H9 (cell line): ENCODE results near the gene SPTLC1. TPM values are rescaled to one million over a fixed set of nuclear protein-coding genes. Genes with fewer than 3 reads are reported as not detected.

ENCODE experiments used
- DNase-seq: peaks from one replicate; pipeline ENCODE4 v3.0.0-alpha.2; 2017
- H2AFZ ChIP-seq: one replicate; pipeline ENCODE4 v1.6.1; 2013; ENCODE audit warnings: mild to moderate bottlenecking, low read length, control low read depth, moderate library complexity
- H2AK5ac ChIP-seq: 2 replicates; pipeline ENCODE4 v1.6.1; 2013; ENCODE audit warnings: low read length, control low read depth, mixed read lengths; ENCODE audit not compliant: insufficient read length
- H2BK120ac ChIP-seq: one replicate; pipeline ENCODE4 v1.6.1; 2013; ENCODE audit warnings: low read depth, mild to moderate bottlenecking, low read length, control low read depth, inconsistent platforms; ENCODE audit not compliant: poor library complexity, severe bottlenecking
- H2BK12ac ChIP-seq: 2 replicates; pipeline ENCODE4 v1.6.1; 2013; ENCODE audit warnings: low read length, control low read depth, mixed read lengths, low read depth; ENCODE audit not compliant: insufficient read length
- H2BK15ac ChIP-seq: 2 replicates; pipeline ENCODE4 v1.6.1; 2013; ENCODE audit warnings: low read depth, low read length, control low read depth
- H2BK20ac ChIP-seq: one replicate; pipeline ENCODE4 v1.6.1; 2013; ENCODE audit warnings: low read depth, mild to moderate bottlenecking, low read length, control low read depth, inconsistent platforms; ENCODE audit not compliant: poor library complexity, severe bottlenecking
- H2BK5ac ChIP-seq: 2 replicates; pipeline ENCODE4 v1.6.1; 2013; ENCODE audit warnings: low read length, control low read depth, mixed read lengths; ENCODE audit not compliant: insufficient read length
- H3K14ac ChIP-seq: 2 replicates; pipeline ENCODE4 v1.6.1; 2013; ENCODE audit warnings: low read length, control low read depth; ENCODE audit not compliant: insufficient read depth
- H3K18ac ChIP-seq: 2 replicates; pipeline ENCODE4 v1.6.1; 2013; ENCODE audit warnings: low read depth, mild to moderate bottlenecking, mixed read lengths, low read length, control low read depth; ENCODE audit not compliant: insufficient read length
- H3K23ac ChIP-seq: 2 replicates; pipeline ENCODE4 v1.6.1; 2013; ENCODE audit warnings: low read length, control low read depth, mixed read lengths, low read depth; ENCODE audit not compliant: insufficient read length
- H3K23me2 ChIP-seq: 2 replicates; pipeline ENCODE4 v1.6.1; 2013; ENCODE audit warnings: low read depth, mild to moderate bottlenecking, mixed read lengths, low read length, control low read depth; ENCODE audit not compliant: insufficient read length, poor library complexity, severe bottlenecking
- H3K27ac ChIP-seq: 2 replicates; pipeline ENCODE4 v1.5.1; 2013; ENCODE audit warnings: low read length, control low read depth, mixed read lengths, low read depth; ENCODE audit not compliant: insufficient read length
- H3K27me3 ChIP-seq: 2 replicates; pipeline ENCODE4 v1.6.1; 2013; ENCODE audit warnings: low read length, control low read depth, inconsistent platforms; ENCODE audit not compliant: insufficient read depth
- H3K4ac ChIP-seq: 2 replicates; pipeline ENCODE4 v1.6.1; 2013; ENCODE audit warnings: low read depth, mild to moderate bottlenecking, control low read depth, inconsistent platforms, low read length, moderate library complexity
- H3K4me1 ChIP-seq: 2 replicates; pipeline ENCODE4 v1.6.1; 2013; ENCODE audit warnings: low read length, control low read depth, inconsistent platforms; ENCODE audit not compliant: insufficient read depth
- H3K4me2 ChIP-seq: 2 replicates; pipeline ENCODE4 v1.6.1; 2013; ENCODE audit warnings: low read length, control low read depth, mixed read lengths; ENCODE audit not compliant: insufficient read length, insufficient read depth
- H3K56ac ChIP-seq: 2 replicates; pipeline ENCODE4 v1.6.1; 2013; ENCODE audit warnings: low read depth, mild to moderate bottlenecking, mixed read lengths, low read length, control low read depth; ENCODE audit not compliant: insufficient read length
- H3K79me1 ChIP-seq: 2 replicates; pipeline ENCODE4 v1.6.1; 2013; ENCODE audit warnings: low read depth, mild to moderate bottlenecking, moderate library complexity, low read length, control low read depth, inconsistent platforms; ENCODE audit not compliant: insufficient read depth, poor library complexity, severe bottlenecking
- H3K79me2 ChIP-seq: 2 replicates; pipeline ENCODE4 v1.6.1; 2013; ENCODE audit warnings: low read length, control low read depth, inconsistent platforms; ENCODE audit not compliant: insufficient read depth
- H3K9ac ChIP-seq: 2 replicates; pipeline ENCODE4 v1.6.1; 2013; ENCODE audit warnings: low read length, control low read depth, mixed read lengths; ENCODE audit not compliant: insufficient read length; ENCODE audit errors: extremely low read depth
- H3K9me3 ChIP-seq: one replicate; pipeline ENCODE4 v1.6.1; 2013; ENCODE audit warnings: low read depth, low read length, inconsistent platforms; ENCODE audit not compliant: control insufficient read depth
- H3T11ph ChIP-seq: one replicate; pipeline ENCODE4 v1.6.1; 2013; ENCODE audit warnings: mild to moderate bottlenecking, low read length, control low read depth, inconsistent platforms
- H4K20me1 ChIP-seq: one replicate; pipeline ENCODE4 v1.6.1; 2013; ENCODE audit not compliant: control insufficient read depth, insufficient read length, insufficient read depth
- H4K5ac ChIP-seq: 2 replicates; pipeline ENCODE4 v1.6.1; 2013; ENCODE audit warnings: low read depth, mild to moderate bottlenecking, mixed read lengths, low read length, control low read depth; ENCODE audit not compliant: insufficient read length
- H4K8ac ChIP-seq: replicated peaks from 2 replicates; pipeline ENCODE4 v1.6.1; 2013; ENCODE audit warnings: low read length, control low read depth, mixed read lengths, low read depth; ENCODE audit not compliant: insufficient read length
- H4K91ac ChIP-seq: 2 replicates; pipeline ENCODE4 v1.6.1; 2013; ENCODE audit warnings: low read depth, mild to moderate bottlenecking, moderate library complexity, mixed read lengths, low read length, control low read depth; ENCODE audit not compliant: insufficient read length
- H3K27ac Mint-ChIP-seq, 3 experiments: 2 replicates in 2 of 3; 3 replicates in 1 of 3; pipeline ENCODE4 v1.8.0; 2020 to 2021; ENCODE audit warnings: mixed read lengths in 3 of 3, mild to moderate bottlenecking in 1 of 3, moderate library complexity in 1 of 3
- H3K27me3 Mint-ChIP-seq: 2 replicates; pipeline ENCODE4 v1.8.0; 2021; ENCODE audit warnings: low read depth, mild to moderate bottlenecking, moderate library complexity, mixed read lengths
- H3K36me3 Mint-ChIP-seq, 3 experiments: 2 replicates in 2 of 3; 3 replicates in 1 of 3; pipeline ENCODE4 v1.8.0; 2020 to 2021; ENCODE audit warnings: low read depth in 3 of 3, mixed read lengths in 3 of 3; ENCODE audit not compliant: insufficient read depth in 1 of 3
- H3K4me1 Mint-ChIP-seq, 2 experiments: 2 replicates each; pipeline ENCODE4 v1.8.0; 2020; ENCODE audit warnings: mixed read lengths in 2 of 2
- H3K4me3 Mint-ChIP-seq, 2 experiments: 2 replicates in 1 of 2; 3 replicates in 1 of 2; pipeline ENCODE4 v1.8.0; 2020 to 2021; ENCODE audit warnings: mild to moderate bottlenecking in 2 of 2, mixed read lengths in 2 of 2, moderate library complexity in 1 of 2
- H3K9me3 Mint-ChIP-seq, 2 experiments: 2 replicates in 1 of 2; 3 replicates in 1 of 2; pipeline ENCODE4 v1.8.0; 2020; ENCODE audit warnings: mild to moderate bottlenecking in 2 of 2, mixed read lengths in 2 of 2, moderate library complexity in 1 of 2
- CTCF ChIP-seq: fragments of 200-600 bp; sonication (generic); conservative IDR thresholded peaks from 3 replicates; pipeline ENCODE4 v1.8.0; 2021; ENCODE audit warnings: antibody characterized with exemption, mild to moderate bottlenecking
- WGBS: extraction: QIAGEN DNeasy Blood & Tissue Kit; methylation state at CpG from one replicate; pipeline ENCODE4 v1.1.7; 2013; ENCODE audit warnings: missing lambda C conversion rate, low lambda C conversion rate, mixed read lengths; ENCODE audit not compliant: insufficient read length; ENCODE audit errors: extremely low coverage; 5-methylcytosine and 5-hydroxymethylcytosine counted together
- total RNA-seq: library from RNA; stranded (reverse); gene quantifications from 2 replicates; pipeline ENCODE4 v1.2.1, GENCODE V29; 2021

Gene SPTLC1
- total RNA-seq, 1 experiment from 2014 or later: 73.5 TPM

GRCh38 chr9:92122061-92122460 lies 6.8 kb upstream of the SPTLC1 start:
- Histone ChIP-seq H3K79me2 (no peaks in the 10 kb centered on the region), H3K9me3 (no peaks in the 10 kb centered on the region), H4K20me1 (no peaks in the 10 kb centered on the region), H4K91ac (no peak overlapping the region), H3K4ac (no peak overlapping the region), H3K4me1 (no peaks in the 10 kb centered on the region), H2BK5ac (no peak overlapping the region), H2BK12ac (no peak overlapping the region), H3K56ac (no peak overlapping the region), H3K27me3 (no peaks in the 10 kb centered on the region; the same call in 1 of the 2 replicates), H4K8ac (no peak overlapping the region), H3K23me2 (no peaks in the 10 kb centered on the region), H2BK120ac (no peak overlapping the region), H4K5ac (no peak overlapping the region), H2AK5ac (no peak overlapping the region), H3K23ac (no peak overlapping the region), H3T11ph (no peak overlapping the region), H3K18ac (no peak overlapping the region), H3K79me1 (no peaks in the 10 kb centered on the region), H2AFZ (no peak overlapping the region), H2BK15ac (no peak overlapping the region), H3K4me2 (no peak overlapping the region), H3K14ac (no peak overlapping the region), H3K9ac (no peak overlapping the region), H3K27ac (no peak overlapping the region), H2BK20ac (no peak overlapping the region)
- Mint-ChIP-seq H3K9me3 (no peaks in the 10 kb centered on the region; a peak in 1 of 5 replicates), H3K27me3 (no peaks in the 10 kb centered on the region; the same call in 1 of the 2 replicates), H3K27ac (no peak overlapping the region), H3K4me1 (no peaks in the 10 kb centered on the region), H3K4me3 (no peak overlapping the region), H3K36me3 (no peaks in the 10 kb centered on the region)
- TF ChIP-seq CTCF: no peak
- DNase-seq: no peak
- no CpG with 5 or more reads among the region's 1 CpG for WGBS
